Suprapubic skin (tissue), 4 donors: ENCODE measurements around the gene CAMK2D. TPM values are rescaled to one million over a fixed set of nuclear protein-coding genes. Genes with fewer than 3 reads are reported as not detected.

Experiments
- DNase-seq, 2 donors: peaks; one replicate each; pipeline ENCODE4 v3.0.0-alpha.2; 2019; ENCODE audit warnings: low spot score in 2 of 2
- H3K27ac ChIP-seq: fragments of 200-600 bp; sonication (generic); one replicate; pipeline ENCODE4 v1.5.1; 2019
- H3K27me3 ChIP-seq: fragments of 200-600 bp; sonication (generic); one replicate; pipeline ENCODE4 v1.5.1; 2019
- H3K36me3 ChIP-seq: fragments of 200-600 bp; sonication (generic); one replicate; pipeline ENCODE4 v1.5.1; 2019
- H3K4me1 ChIP-seq: fragments of 200-600 bp; sonication (generic); one replicate; pipeline ENCODE4 v1.5.1; 2019
- H3K4me3 ChIP-seq: fragments of 200-600 bp; sonication (generic); one replicate; pipeline ENCODE4 v1.5.1; 2019; ENCODE audit warnings: mild to moderate bottlenecking
- H3K9me3 ChIP-seq: fragments of 200-600 bp; sonication (generic); one replicate; pipeline ENCODE4 v1.5.1; 2019
- CTCF ChIP-seq, 2 donors: fragments of 200-600 bp in 1 of 2; fragments of 450-650 bp in 1 of 2; sonication (generic) in 1 of 2; IDR thresholded peaks; one replicate each; pipeline ENCODE4 v1.5.1; 2016 to 2019; ENCODE audit warnings: antibody characterized with exemption in 2 of 2, mild to moderate bottlenecking in 1 of 2, moderate library complexity in 1 of 2
- EP300 ChIP-seq: sonication (generic); formaldehyde crosslinking; IDR thresholded peaks from one replicate; pipeline ENCODE4 v1.6.1; 2017; ENCODE audit warnings: antibody characterized with exemption
- POLR2A ChIP-seq, 2 donors: fragments of 450-650 bp; IDR thresholded peaks; one replicate each; pipeline ENCODE4 v1.6.1; 2017; ENCODE audit warnings: antibody characterized with exemption in 2 of 2, mild to moderate bottlenecking in 2 of 2, moderate library complexity in 2 of 2
- POLR2AphosphoS5 ChIP-seq, 3 donors: sonication (generic); formaldehyde crosslinking; IDR thresholded peaks; one replicate each; pipeline ENCODE4 v1.6.1; 2017; ENCODE audit warnings: antibody characterized with exemption in 3 of 3
- WGBS: methylation state at CpG from one replicate; pipeline ENCODE4 v1.1.5; 2018; 5-methylcytosine and 5-hydroxymethylcytosine counted together
- total RNA-seq, 4 donors: library from RNA; depleted of rRNA; stranded (reverse); fragments of >200 nt; gene quantifications; one replicate each; pipeline ENCODE4 v1.1.0, GENCODE V29; 2016

CAMK2D gene
- total RNA-seq, 4 donors from 2014 or later, result 21.5 to 38.2 (median 30.5) TPM

DNA sequence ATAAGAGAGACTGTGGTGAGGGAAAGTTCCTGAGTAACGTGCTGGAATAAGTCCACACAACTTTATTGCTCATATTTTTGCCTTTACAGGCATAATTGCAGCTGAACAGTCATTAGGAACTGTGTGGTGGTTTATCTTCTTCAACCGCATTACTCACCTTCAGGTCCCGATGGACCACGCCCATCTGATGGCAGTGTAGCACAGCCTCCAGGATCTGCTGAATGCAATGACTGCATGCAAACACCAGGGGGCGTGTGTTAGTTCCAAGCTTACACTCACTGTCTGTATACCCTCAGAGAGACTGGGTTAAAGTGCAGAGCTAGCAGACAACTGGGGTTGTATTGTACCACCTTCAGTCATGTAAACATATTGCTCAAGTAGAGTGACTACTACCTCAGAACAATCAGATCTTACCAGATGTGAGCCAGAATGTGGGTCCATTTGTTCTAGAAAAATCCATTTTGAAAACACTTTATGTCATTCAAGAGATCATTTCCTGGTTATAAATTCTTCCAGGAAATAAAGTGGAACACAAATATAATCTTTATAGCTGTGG is 214.0 kb downstream of the CAMK2D start:
- TF ChIP-seq EP300 (no peak), CTCF (IDR thresholded peaks at IDR 0.05) (peak; percentile 93), POLR2A (IDR thresholded peaks at IDR 0.05) (no peak), POLR2AphosphoS5 (IDR thresholded peaks at IDR 0.05) (peak in 1 of 3 donors; percentile 42)
- 9% methylated on average over 5 of the region's 5 CpGs for WGBS
- Histone ChIP-seq H3K9me3 (no peaks in the 10 kb centered on the region), H3K4me1 (peaks cover 8% of the 10 kb centered on the region), H3K27ac (no peak overlapping the region), H3K36me3 (peaks cover 3% of the 10 kb centered on the region), H3K27me3 (no peaks in the 10 kb centered on the region), H3K4me3 (no peak overlapping the region)
- peak; percentile 90 to 91 for DNase-seq

GRCh38 chr4:113541933-113542332 is 219.6 kb downstream of the CAMK2D start:
- Histone ChIP-seq H3K4me3 (no peak overlapping the region), H3K27ac (no peak overlapping the region), H3K27me3 (no peaks in the 10 kb centered on the region), H3K4me1 (peaks cover 7% of the 10 kb centered on the region), H3K36me3 (no peaks in the 10 kb centered on the region), H3K9me3 (no peaks in the 10 kb centered on the region)
- DNase-seq, result no peak
- TF ChIP-seq EP300 (no peak), POLR2AphosphoS5 (IDR thresholded peaks at IDR 0.05) (no peak), POLR2A (IDR thresholded peaks at IDR 0.05) (no peak)

DNA sequence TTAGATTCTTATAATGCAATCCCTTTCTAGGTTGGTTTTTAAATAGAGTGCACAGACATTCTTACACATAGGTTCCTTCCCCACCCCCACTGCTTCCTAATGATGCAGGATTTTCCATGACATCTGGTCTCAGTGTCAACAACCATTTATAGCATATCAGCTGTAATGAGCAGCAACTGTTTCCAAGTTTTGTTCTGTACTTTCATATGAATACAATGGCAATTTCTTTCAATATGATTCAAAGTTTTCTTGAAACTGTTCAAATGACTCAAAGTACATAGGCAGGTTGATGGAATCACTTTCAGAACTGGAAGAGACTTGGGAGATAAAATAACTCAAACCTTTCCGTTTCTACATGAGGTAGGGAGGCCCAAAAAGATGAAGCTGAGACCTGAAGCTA is 220.7 kb downstream of the CAMK2D start:
- DNase-seq, result no peak
- 84% methylated on average over 1 of the region's 1 CpG for WGBS

GRCh38 chr4:113539408-113539807 is 222.1 kb downstream of the CAMK2D start:
- H3K36me3 ChIP-seq, result no peaks in the 10 kb centered on the region
- TF ChIP-seq CTCF (IDR thresholded peaks at IDR 0.05), result no peak
- no peak for TF ChIP-seq EP300
- no peak for TF ChIP-seq POLR2AphosphoS5 (IDR thresholded peaks at IDR 0.05)
- no peak for TF ChIP-seq POLR2A (IDR thresholded peaks at IDR 0.05)
- H3K4me1 ChIP-seq, result peaks cover 7% of the 10 kb centered on the region
- no peak overlapping the region for H3K27ac ChIP-seq
- no peak overlapping the region for H3K4me3 ChIP-seq
- no peaks in the 10 kb centered on the region for H3K9me3 ChIP-seq
- no peaks in the 10 kb centered on the region for H3K27me3 ChIP-seq
- 66% methylated on average over 3 of the region's 3 CpGs for WGBS
- DNase-seq, result no peak

More for the DNA sequence above, 220.7 kb downstream of the CAMK2D start:
- no peak overlapping the region for H3K27ac ChIP-seq
- H3K4me3 ChIP-seq, result no peak overlapping the region
- H3K9me3 ChIP-seq, result no peaks in the 10 kb centered on the region
- H3K4me1 ChIP-seq, result peaks cover 7% of the 10 kb centered on the region
- no peak for TF ChIP-seq EP300
- no peak for TF ChIP-seq POLR2A (IDR thresholded peaks at IDR 0.05)
- no peak for TF ChIP-seq POLR2AphosphoS5 (IDR thresholded peaks at IDR 0.05)
- no peak for TF ChIP-seq CTCF (IDR thresholded peaks at IDR 0.05)
- no peaks in the 10 kb centered on the region for H3K36me3 ChIP-seq
- H3K27me3 ChIP-seq, result no peaks in the 10 kb centered on the region

- TF ChIP-seq POLR2A (IDR thresholded peaks at IDR 0.05), result no peak
- no peak for TF ChIP-seq EP300
- no peak for TF ChIP-seq POLR2AphosphoS5 (IDR thresholded peaks at IDR 0.05)
- no peak for TF ChIP-seq CTCF (IDR thresholded peaks at IDR 0.05)
- Histone ChIP-seq H3K4me1 (peaks cover 7% of the 10 kb centered on the region), H3K4me3 (no peak overlapping the region), H3K27ac (no peak overlapping the region), H3K36me3 (no peaks in the 10 kb centered on the region), H3K27me3 (no peaks in the 10 kb centered on the region), H3K9me3 (no peaks in the 10 kb centered on the region)
- no peak for DNase-seq
- WGBS, result 25% methylated on average over 1 of the region's 1 CpG
Measured at GRCh38 chr4:113537628-113538027, 223.9 kb downstream of the CAMK2D start.

DNA sequence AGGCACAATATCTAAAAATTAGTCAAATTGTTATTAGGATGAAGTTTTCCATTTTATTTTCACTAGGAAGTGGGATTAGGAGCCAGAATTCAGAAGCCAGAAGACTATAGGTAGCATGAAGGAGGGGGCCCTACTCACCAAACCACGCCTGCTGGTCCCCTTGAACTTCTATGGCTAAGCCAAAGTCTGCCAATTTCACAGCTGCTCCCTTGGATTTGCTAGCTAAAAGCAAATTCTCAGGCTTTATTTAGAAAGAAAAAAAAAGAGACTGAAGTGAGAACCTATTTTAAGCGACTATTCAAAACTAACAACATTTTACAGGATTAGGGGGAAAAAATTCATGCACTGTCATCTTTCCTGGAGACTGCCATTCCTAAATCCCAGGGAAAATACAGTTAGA is 224.3 kb downstream of the CAMK2D start:
- DNase-seq, result no peak
- no peaks in the 10 kb centered on the region for H3K36me3 ChIP-seq
- peaks cover 7% of the 10 kb centered on the region for H3K4me1 ChIP-seq
- no peaks in the 10 kb centered on the region for H3K9me3 ChIP-seq
- H3K4me3 ChIP-seq, result no peak overlapping the region
- TF ChIP-seq POLR2AphosphoS5 (IDR thresholded peaks at IDR 0.05), result no peak
- TF ChIP-seq POLR2A (IDR thresholded peaks at IDR 0.05), result no peak
- TF ChIP-seq EP300, result no peak
- TF ChIP-seq CTCF (IDR thresholded peaks at IDR 0.05), result no peak
- 71% methylated on average over 2 of the region's 2 CpGs for WGBS
- H3K27ac ChIP-seq, result no peak overlapping the region
- H3K27me3 ChIP-seq, result no peaks in the 10 kb centered on the region
